Measurements from ENCODE around the gene GRM4.

The GRM4 gene

DNA sequence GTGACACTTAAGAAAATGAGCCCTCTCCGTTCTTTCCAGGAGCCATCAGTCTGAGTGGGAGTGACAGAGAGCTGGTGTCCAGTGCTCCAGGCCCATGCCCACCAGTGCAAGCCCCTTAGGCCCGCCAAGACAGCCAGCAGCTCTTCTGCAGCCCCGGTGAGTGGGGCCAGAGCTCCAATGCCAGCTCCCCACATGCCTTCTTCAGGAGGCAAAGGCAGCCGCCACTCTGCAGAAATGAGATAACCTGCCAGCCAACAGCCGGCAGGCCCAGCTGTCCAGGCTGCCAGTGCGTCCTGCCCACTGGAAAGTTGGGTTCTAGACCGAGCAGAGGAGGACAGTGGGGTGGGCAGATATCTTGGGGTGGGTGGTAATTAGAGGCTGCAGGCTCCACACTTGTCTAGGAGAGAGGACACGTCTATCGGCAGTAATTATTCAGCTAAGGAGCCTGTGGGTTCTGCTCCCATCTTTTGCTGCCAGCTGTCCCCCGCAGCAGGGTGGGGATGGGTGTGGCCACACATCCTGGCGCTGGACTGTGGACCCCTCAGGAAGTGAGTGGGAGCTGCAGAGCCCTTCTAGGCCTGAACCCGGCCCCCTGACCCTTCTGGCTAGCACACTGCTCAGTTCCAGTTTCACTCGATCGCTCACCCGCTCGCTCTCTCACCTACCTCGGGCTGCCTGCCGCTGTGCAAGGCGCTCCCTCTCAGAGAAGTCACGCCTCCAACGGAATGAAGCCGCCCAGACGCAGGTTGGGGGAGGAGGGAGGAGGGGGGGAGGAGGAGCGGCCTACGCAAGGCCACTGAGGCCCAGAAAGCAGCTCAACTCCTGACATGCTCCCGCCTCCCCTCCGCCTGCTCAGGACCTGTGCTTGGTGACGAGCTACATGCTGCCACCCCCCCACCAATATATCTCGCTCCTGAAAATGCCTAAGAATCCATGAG is 3.6 kb downstream of the GRM4 start:
- DNase-seq (ENCODE audit: low spot score): no peak

DNA sequence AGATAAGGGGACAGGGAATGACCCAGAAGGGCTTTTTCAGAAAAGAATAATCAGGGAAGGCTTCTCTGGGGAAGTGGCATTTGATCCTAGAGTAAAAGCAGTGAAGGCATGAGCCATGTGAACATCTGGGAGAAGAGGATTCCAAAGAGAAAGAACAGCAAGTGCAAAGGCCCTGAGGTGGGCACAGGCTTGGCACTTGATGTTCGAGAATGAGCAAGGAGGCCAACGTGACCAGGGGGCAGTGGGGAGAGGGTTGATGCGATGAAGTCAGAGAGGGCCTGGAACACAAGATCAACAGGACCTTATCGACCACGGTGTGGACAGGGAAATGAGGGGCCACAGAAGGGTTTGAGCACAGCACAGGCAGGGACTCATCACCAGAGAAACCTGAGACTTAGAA is 5.8 kb downstream of the GRM4 start:
- no peak for DNase-seq (ENCODE audit: low spot score)

DNA sequence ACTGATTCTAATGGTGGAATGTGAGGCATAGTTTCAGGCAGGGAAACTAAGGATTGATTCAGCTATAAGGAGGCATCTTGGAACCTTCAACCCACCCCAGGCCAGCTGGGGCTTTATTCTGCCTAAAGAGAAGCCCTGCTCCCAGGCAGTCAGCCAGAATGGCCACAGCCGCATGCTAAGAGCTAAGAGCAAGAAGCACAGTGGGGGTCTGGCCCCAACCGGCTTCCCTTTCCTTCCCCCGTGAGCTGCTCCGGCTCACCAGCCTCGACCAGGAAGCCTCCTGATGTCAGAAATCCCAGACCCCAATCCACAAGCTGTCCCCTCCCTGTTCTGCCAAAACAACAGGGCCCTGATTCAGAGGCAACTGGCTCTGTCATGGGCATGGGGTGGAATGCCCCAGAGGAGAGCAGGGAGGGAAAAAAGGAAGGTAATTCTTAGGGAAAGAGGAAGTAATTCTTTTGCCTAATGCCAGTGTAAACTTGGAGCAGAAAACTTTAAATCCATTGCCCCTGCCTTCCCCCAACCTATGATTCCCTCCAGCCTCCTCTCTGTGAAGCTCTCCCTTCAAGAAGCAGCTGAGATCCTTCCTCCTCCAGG is 6.9 kb downstream of the GRM4 start:
- DNase-seq (ENCODE audit: low spot score): no peak

GRCh38 chr6:34138191-34138590 is 7.7 kb downstream of the GRM4 start:
- no peak for DNase-seq (ENCODE audit: low spot score)

DNA sequence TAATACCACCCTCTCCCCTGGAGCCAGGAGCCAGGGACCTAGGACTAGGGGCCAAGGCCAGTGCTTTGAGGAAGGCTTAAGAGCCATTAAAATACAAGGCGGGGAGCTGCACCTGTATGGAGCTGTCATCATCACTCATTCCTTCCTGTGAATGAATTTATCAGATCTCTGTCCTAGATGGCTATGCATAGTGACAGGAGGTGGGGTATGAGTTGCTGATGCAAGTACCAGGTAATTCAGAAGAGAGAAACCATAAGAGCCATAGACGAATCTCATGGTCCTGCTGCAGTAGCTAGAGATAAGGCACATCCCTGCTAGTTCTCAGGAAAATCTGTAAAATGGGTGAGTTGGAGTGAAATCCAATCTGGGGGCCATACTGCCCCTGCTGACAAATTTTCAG is 10.3 kb downstream of the GRM4 start:
- no peak for DNase-seq (ENCODE audit: low spot score)

DNA sequence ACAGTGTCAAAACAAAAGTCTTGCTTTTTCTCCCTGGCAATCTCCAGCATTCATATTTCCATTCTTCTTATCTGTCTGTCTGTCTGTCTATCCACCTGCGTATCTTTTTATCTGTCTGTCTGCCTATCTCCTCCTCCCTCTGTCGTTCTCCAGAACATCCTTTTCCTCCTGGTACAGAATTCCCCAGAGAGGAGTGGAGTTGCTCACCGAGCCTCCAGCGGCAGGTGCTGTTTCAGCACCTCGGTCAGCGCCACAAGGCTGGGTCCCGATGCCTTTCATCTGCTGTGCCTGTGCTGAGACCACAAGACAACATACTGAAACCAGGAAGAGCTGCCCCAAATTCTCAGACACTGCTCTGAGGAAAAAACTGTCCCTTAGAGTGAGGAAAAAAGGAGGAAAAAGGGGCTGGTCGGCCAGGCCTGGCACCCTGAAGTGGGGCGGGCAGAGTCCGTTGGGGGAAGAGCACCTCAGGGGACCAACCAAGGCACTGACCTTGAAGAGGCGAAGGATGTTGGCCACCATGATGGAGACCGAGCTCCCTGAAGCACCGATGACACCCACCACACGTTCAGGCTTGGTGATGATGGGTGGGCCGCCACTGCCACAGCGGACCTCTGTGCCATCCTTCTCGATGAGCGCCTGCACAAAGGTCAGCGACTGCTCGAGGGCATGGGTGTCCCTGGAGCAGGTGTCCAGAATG is 13.3 kb downstream of the GRM4 start:
- DNase-seq (ENCODE audit: low spot score): no peak

DNA sequence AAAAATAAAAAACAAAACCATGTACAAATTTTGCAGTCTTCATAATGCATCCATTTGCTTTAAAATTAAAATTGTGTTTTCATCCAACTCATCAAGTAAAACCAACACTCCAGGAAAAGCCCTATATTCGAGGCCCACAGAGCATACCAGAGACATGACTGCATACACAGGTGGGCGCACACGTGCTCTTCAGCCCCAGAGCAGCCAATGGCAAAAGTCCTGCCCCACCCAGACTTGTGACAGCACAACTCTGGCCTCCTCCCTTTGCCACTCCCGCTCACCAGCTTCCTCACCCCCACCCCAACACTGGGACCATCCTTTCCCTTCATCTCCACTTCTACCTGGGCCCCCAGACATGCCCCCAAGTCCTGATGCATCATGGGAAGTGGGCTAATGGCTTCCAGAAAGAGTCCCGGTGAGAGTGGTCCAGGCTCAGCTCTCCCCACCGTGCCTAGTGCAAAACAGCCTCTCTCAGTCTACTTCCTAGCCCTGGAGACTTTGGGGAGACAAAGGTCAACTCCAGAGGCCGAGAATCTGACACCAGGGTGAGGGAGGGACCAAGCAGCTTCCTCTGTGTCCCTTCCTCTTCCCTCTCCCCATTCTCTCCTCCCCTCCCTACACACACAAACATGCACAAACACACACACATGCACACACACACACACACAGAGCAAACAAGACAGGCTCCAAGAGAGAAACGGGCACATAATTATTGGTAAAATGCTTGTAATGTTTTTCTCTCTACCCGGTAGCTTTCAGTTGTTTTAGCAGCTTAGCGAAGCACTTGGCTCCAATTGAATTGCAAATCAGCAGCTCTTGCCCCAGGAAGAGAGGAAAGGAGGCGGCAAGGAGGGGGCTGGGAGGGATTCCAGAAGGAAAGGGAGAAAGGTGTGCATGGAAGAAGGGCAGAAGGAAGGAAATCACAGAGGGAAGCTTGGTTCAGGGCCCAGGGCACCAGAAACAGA is 14.3 kb downstream of the GRM4 start:
- no peak for DNase-seq (ENCODE audit: low spot score)

DNA sequence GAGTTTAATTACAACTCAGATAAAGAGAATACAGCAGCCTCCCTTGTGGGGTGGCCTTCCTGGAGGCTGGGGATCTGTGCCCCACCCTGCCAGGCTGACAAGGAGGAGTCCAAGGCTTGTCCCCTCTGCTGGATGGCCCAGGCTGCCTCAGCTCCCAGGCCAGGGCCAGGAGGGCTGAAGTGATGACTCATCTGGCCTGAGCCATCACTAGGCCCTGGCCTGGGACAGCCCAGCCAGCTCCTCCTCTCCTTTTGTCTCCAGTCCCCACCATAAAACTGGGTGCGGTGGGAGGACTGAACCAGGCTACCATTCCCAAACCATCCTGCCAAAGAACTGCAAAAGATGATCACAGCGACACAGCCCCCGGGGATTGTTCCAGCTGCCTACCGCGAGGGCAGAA is 15.0 kb downstream of the GRM4 start:
- no peak for DNase-seq (ENCODE audit: low spot score)

- no peak for DNase-seq (ENCODE audit: low spot score)
Observed at GRCh38 chr6:34129753-34130152, 16.1 kb downstream of the GRM4 start.

- no peak for DNase-seq (ENCODE audit: low spot score)
Observed at GRCh38 chr6:34128045-34128444, 17.8 kb downstream of the GRM4 start.

DNA sequence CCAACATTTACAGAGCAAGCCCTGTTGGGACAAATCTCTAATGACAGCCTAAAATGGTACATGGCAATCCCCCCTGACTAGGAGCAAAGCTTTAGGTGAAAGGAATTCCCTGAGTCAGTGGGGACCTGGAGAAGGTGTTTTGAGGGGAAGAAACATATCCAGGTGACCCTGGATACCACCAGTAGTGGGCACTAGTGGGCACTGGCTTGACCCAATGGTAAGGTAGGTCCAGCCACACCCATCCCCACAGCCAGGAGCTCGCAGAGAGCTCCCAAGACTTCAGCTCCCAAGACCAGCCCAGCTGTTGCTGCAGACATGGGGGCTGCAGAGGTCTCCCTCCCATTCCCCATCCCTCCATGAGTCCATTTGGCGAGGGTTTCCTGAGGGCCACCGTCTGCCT is 19.5 kb downstream of the GRM4 start:
- no peak for DNase-seq (ENCODE audit: low spot score)

GRCh38 chr6:34125939-34126338 is 19.9 kb downstream of the GRM4 start:
- DNase-seq (ENCODE audit: low spot score): no peak

DNA sequence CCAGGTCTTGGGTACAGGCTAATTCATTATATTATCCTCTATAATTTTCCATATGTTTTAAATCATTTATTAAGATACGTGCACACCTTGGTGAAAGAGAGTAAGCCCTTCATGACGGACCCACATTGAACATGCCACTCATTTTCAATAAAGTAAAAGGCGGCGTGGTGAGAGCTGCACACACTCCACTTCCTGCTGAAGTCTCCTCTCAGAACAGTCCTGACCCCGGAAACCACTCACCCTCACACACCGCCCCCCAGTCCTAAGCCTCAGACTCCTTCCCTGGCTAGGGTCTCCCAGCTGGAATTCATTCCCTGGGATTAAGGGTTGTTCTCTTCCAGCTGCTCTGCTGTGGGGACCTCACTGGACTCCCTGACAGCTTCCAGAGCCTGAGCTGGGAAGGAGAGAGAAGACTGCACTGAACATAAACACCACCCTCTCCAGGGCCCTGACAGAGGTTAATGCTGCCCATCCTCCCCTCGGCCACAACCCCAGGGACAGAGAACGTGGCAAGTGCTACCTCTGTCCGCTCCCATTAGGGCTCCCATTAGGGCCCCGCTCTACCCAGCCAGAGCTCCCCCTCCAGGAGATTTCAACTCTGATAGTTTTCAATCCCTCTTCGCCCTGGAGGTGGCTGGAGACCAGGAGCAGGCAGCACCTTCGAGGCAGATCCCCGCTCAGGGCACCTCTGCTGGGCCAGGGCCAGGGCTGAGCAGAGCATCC is 24.8 kb downstream of the GRM4 start:
- no peak for DNase-seq (ENCODE audit: low spot score)

GRCh38 chr6:34115915-34116314 is 30.0 kb downstream of the GRM4 start:
- DNase-seq (ENCODE audit: low spot score): no peak

DNA sequence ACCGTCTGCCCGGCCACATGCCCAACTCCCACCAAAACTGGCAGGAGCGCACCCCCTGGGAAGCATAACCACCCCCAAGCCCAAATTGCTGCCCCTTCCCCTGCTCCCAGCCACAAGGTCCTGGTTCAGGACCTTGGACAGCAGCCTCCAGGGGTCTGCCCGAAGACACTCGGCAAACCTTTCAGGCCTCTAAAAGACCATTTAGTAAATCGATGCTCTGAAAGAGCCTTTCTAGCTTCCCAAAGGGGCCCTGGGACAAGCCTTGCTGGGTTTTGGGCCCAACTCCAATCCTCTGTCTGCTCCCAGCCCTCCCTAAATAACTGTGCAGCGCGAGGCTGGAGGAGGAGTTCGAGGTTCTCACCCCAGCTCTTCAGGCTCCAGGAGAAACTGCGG is 30.5 kb downstream of the GRM4 start:
- no peak for DNase-seq (ENCODE audit: low spot score)

DNA sequence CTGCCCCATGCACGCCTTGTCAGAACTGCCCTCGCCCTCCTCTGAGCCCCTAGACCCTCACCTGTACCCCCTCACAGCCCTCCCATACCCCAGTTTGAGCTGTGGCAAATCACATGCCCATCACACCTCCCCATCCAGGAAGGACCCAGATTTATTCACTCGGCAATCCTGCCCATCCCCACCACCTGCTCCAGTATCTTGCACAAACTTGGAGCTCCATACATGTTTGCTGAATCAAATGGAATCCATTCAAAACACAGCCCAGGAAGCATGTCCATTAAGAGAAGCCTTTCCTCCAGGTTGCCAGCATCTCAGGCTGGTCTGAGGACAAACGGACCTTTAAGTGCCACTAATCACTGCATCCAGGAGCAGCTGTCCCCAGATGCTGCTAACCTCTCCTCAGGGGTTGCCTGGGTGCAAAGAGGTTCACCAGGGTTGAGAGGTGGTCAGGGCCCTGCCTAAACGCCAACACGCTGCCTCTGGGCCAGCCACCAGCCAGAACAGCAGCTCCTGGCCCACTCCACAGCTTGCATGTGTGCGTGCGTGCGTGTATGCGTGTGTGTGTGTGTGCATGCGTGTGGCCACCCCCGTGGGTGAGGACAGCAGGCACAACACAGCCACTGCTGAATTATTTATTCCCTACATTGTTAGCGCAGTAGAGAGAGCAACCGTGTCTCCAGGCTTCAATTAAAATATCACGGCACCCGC is 31.0 kb downstream of the GRM4 start:
- no peak for DNase-seq (ENCODE audit: low spot score)

GRCh38 chr6:34113532-34113931 is 32.4 kb downstream of the GRM4 start:
- DNase-seq (ENCODE audit: low spot score): no peak

- no peak for DNase-seq (ENCODE audit: low spot score)
Observed at GRCh38 chr6:34112126-34112525, 33.8 kb downstream of the GRM4 start.

DNA sequence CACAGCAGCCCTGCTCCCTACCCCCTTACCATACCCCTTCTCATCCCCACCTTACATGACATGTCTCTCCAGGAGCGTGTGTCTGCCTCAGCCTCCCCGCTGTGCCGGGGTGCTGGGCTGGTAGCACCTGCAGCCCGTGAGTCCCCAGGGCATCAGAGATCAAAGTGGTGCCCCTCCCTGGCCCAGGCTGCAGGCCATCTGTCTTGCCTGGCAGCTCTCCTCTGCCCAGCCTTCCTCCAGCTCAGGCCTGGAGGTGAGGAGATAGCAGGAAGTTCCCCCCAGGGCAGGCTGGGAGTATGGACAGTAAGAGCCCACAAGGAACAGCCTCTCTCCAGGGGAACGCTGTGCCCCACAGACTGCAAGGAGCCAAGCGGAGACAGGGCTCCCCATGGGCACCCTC is 35.3 kb downstream of the GRM4 start:
- DNase-seq (ENCODE audit: low spot score): no peak

DNA sequence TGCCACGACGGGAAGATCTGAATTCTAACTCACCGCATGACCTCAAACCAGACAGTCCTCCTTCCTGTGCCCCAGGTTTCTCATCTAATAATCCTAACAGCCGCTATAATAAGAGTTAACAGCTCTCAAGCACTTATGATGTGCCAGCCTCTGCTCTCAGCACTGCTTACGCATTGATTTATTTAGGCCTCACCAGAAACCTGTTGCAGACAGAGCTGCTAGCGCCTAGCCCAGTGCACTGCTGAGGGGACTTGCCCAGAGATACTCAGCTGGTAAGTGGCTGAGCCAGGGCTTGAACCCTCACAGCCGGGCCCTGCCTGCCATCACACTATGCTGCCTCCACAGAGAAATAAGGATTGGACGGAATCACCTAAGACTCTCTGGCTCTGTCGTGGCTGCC is 37.7 kb downstream of the GRM4 start:
- DNase-seq (ENCODE audit: low spot score): no peak

GRCh38 chr6:34106900-34107299 is 39.0 kb downstream of the GRM4 start:
- DNase-seq (ENCODE audit: low spot score): no peak

Data from pons (tissue), 1 donor.